Neural cell (in vitro differentiated cells): ENCODE data around the gene TMEM218. TPM values are rescaled to one million over a fixed set of nuclear protein-coding genes. Genes with fewer than 3 reads are reported as not detected.

Source experiments
- H2AFZ ChIP-seq: fragments of 200-600, 300-800 bp; sonication (generic), shearing (Covaris generic); 2 replicates; pipeline ENCODE4 v1.6.0; 2014; ENCODE audit warnings: low read depth, mild to moderate bottlenecking, antibody characterized with exemption, low read length, moderate library complexity
- H3F3A ChIP-seq: fragments of 200-600 bp; shearing (Covaris generic); 2 replicates; pipeline ENCODE4 v1.6.1; 2016; ENCODE audit warnings: mild to moderate bottlenecking, moderate library complexity, mixed read lengths, antibody characterized with exemption, low read length; ENCODE audit not compliant: insufficient read depth, poor library complexity, severe bottlenecking
- H3K27ac ChIP-seq: fragments of 200-600, 300-800 bp; sonication (generic), shearing (Covaris generic); 2 replicates; pipeline ENCODE4 v1.5.1; 2014; ENCODE audit warnings: mild to moderate bottlenecking, low read length, moderate library complexity
- H3K27me3 ChIP-seq: fragments of 300-800, 200-600 bp; sonication (generic), shearing (Covaris generic); 2 replicates; pipeline ENCODE4 v1.6.0; 2014; ENCODE audit warnings: mild to moderate bottlenecking, low read depth, low read length, moderate library complexity; ENCODE audit not compliant: insufficient read depth
- H3K36me3 ChIP-seq: fragments of 300-800, 200-600 bp; sonication (generic), shearing (Covaris generic); 2 replicates; pipeline ENCODE4 v1.5.1; 2014; ENCODE audit warnings: mild to moderate bottlenecking, antibody characterized with exemption, low read length, moderate library complexity; ENCODE audit not compliant: insufficient read depth
- H3K4me2 ChIP-seq: fragments of 300-800, 200-600 bp; sonication (generic), shearing (Covaris generic); 2 replicates; pipeline ENCODE4 v1.6.0; 2014; ENCODE audit warnings: mild to moderate bottlenecking, low read length
- H3K4me3 ChIP-seq: fragments of 300-800, 200-600 bp; sonication (generic), shearing (Covaris generic); 2 replicates; pipeline ENCODE4 v1.5.1; 2014; ENCODE audit warnings: mild to moderate bottlenecking, low read length, moderate library complexity
- H3K79me2 ChIP-seq: fragments of 200-600 bp; shearing (Covaris generic); replicated peaks from 2 replicates; pipeline ENCODE4 v1.6.0; 2014; ENCODE audit warnings: mild to moderate bottlenecking, low read length, moderate library complexity; ENCODE audit not compliant: insufficient read depth
- H3K9ac ChIP-seq: fragments of 300-800, 200-600 bp; sonication (generic), shearing (Covaris generic); 2 replicates; pipeline ENCODE4 v1.6.1; 2016; ENCODE audit warnings: mild to moderate bottlenecking, low read length, mixed read lengths
- H3K9me2 ChIP-seq: fragments of 200-600 bp; shearing (Covaris generic); 2 replicates; pipeline ENCODE4 v1.6.1; 2016; ENCODE audit warnings: mild to moderate bottlenecking, low read length, mixed read lengths; ENCODE audit not compliant: insufficient read depth
- H3K9me3 ChIP-seq: fragments of 200-600, 300-800 bp; sonication (generic), shearing (Covaris generic); 2 replicates; pipeline ENCODE4 v1.6.1; 2016; ENCODE audit warnings: mild to moderate bottlenecking, mixed run types, low read length, moderate library complexity, mixed read lengths
- H4K20me1 ChIP-seq: fragments of 200-600 bp; shearing (Covaris generic); 2 replicates; pipeline ENCODE4 v1.6.1; 2016; ENCODE audit warnings: mild to moderate bottlenecking, mixed run types; ENCODE audit not compliant: insufficient read depth
- EP300 ChIP-seq: fragments of 450-650 bp; conservative IDR thresholded peaks from 2 replicates; pipeline ENCODE4 v1.6.1; 2014; ENCODE audit warnings: antibody characterized with exemption, mild to moderate bottlenecking, moderate library complexity; ENCODE audit not compliant: poor library complexity, severe bottlenecking
- EZH2 ChIP-seq: fragments of 200-600, 300-800 bp; shearing (Covaris generic), sonication (generic); IDR thresholded peaks from 2 replicates; pipeline ENCODE4 v1.6.1; 2014; ENCODE audit warnings: antibody characterized with exemption, low read length, borderline replicate concordance, mild to moderate bottlenecking; ENCODE audit not compliant: insufficient read depth, poor library complexity, severe bottlenecking
- MXI1 ChIP-seq: fragments of 450-650 bp; conservative IDR thresholded peaks from 2 replicates; pipeline ENCODE4 v1.6.1; 2014; ENCODE audit warnings: antibody characterized with exemption, mild to moderate bottlenecking; ENCODE audit not compliant: poor library complexity, severe bottlenecking
- POLR2AphosphoS5 ChIP-seq: IDR thresholded peaks from 2 replicates; pipeline ENCODE4 v1.6.1; 2012
- RAD21 ChIP-seq: fragments of 450-650 bp; conservative IDR thresholded peaks from 2 replicates; pipeline ENCODE4 v1.6.1; 2014; ENCODE audit warnings: antibody characterized with exemption, mild to moderate bottlenecking, moderate library complexity
- SMC3 ChIP-seq: fragments of 450-650 bp; conservative IDR thresholded peaks from 2 replicates; pipeline ENCODE4 v1.6.1; 2014; ENCODE audit warnings: antibody characterized with exemption, mild to moderate bottlenecking, moderate library complexity; ENCODE audit not compliant: poor library complexity
- TAF1 ChIP-seq: IDR thresholded peaks from 2 replicates; pipeline ENCODE4 v1.6.1; 2012; ENCODE audit warnings: low read depth
- polyA plus RNA-seq: library from polyadenylated mRNA; depleted of rRNA; stranded (reverse); fragments of >200 nt; gene quantifications from 2 replicates; pipeline ENCODE4 v1.2.3, GENCODE V29; 2014
- TF ChIP-seq, protein P1 (sequence below): IDR thresholded peaks from 2 replicates; pipeline ENCODE4 v1.6.1; 2012; ENCODE audit warnings: borderline replicate concordance
- TF ChIP-seq, protein P2 (sequence below): fragments of 450-650 bp; IDR thresholded peaks from 2 replicates; pipeline ENCODE4 v1.5.1; 2014; ENCODE audit warnings: antibody characterized with exemption, mild to moderate bottlenecking, moderate library complexity; ENCODE audit not compliant: poor library complexity, severe bottlenecking

TMEM218 gene
- polyA plus RNA-seq, 1 donor from 2014 or later = 70.0 TPM

DNA sequence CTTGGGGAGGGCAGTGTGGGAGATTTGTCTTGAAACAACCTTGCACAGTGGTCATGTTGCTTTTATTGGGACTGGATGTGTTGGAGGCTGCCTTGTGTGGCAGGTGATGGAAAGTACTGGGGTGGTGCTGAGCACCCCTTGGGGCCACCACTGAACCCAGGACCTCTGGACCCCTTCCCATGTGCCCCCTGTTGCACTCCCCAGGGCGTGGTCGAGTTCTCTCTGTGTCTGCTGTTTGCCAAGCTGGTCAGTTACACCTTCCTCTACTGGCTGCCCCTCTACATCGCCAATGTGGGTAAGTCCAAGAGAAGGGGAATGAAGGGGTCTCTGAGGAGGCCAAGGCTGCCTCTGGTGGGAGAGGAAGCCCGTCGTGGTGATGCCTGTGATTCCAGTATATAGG lies 29.4 kb downstream of the TMEM218 start:
- TF ChIP-seq POLR2AphosphoS5 = no peak
- no peak for TF ChIP-seq RAD21
- TF ChIP-seq EP300 = no peak
- TF ChIP-seq EZH2 = no peak

DNA sequence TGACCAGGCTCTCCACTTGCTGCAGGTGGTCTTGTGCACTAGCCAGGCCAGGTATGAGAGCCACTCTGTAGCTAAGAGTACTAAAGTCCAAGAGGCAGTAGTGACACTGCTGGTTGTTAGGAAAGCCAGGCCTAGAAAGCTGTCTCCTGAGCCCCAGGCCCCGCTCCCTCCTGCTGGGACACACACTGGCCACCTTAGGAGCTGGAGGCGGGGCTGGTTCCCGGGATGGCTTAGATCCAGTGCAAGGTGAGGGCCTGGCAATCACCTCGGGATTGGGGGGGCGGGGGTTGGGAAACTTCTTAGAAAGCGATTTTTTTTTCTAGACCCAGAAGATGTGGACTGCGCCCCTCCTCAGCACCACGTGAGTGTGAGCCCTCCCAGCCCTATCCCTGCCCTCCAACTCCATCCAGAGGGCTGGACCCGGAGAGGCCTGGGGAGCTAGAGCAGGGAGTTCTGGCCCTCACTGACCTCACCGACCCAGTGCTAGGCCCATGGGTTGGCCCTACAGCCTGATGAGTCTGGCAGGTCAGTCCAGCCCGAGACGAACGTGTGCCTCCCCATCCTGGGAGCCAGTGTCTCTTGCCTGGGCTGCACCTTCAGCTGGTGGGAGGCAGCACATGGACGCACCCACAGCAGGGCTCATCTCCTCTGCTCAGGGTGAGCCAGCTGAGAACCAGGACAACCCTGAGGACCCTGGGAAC lies 30.2 kb downstream of the TMEM218 start:
- H3K79me2 ChIP-seq = no peaks in the 10 kb centered on the region
- no peaks in the 10 kb centered on the region for H4K20me1 ChIP-seq
- TF ChIP-seq TAF1 (no peak), RAD21 (no peak), SMC3 (no peak), POLR2AphosphoS5 (no peak), EZH2 (no peak), MXI1 (no peak), EP300 (no peak)
- TF ChIP-seq, protein P1, sequence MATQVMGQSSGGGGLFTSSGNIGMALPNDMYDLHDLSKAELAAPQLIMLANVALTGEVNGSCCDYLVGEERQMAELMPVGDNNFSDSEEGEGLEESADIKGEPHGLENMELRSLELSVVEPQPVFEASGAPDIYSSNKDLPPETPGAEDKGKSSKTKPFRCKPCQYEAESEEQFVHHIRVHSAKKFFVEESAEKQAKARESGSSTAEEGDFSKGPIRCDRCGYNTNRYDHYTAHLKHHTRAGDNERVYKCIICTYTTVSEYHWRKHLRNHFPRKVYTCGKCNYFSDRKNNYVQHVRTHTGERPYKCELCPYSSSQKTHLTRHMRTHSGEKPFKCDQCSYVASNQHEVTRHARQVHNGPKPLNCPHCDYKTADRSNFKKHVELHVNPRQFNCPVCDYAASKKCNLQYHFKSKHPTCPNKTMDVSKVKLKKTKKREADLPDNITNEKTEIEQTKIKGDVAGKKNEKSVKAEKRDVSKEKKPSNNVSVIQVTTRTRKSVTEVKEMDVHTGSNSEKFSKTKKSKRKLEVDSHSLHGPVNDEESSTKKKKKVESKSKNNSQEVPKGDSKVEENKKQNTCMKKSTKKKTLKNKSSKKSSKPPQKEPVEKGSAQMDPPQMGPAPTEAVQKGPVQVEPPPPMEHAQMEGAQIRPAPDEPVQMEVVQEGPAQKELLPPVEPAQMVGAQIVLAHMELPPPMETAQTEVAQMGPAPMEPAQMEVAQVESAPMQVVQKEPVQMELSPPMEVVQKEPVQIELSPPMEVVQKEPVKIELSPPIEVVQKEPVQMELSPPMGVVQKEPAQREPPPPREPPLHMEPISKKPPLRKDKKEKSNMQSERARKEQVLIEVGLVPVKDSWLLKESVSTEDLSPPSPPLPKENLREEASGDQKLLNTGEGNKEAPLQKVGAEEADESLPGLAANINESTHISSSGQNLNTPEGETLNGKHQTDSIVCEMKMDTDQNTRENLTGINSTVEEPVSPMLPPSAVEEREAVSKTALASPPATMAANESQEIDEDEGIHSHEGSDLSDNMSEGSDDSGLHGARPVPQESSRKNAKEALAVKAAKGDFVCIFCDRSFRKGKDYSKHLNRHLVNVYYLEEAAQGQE = no peak
- TF ChIP-seq, protein P2, sequence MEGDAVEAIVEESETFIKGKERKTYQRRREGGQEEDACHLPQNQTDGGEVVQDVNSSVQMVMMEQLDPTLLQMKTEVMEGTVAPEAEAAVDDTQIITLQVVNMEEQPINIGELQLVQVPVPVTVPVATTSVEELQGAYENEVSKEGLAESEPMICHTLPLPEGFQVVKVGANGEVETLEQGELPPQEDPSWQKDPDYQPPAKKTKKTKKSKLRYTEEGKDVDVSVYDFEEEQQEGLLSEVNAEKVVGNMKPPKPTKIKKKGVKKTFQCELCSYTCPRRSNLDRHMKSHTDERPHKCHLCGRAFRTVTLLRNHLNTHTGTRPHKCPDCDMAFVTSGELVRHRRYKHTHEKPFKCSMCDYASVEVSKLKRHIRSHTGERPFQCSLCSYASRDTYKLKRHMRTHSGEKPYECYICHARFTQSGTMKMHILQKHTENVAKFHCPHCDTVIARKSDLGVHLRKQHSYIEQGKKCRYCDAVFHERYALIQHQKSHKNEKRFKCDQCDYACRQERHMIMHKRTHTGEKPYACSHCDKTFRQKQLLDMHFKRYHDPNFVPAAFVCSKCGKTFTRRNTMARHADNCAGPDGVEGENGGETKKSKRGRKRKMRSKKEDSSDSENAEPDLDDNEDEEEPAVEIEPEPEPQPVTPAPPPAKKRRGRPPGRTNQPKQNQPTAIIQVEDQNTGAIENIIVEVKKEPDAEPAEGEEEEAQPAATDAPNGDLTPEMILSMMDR = no peak
- no peaks in the 10 kb centered on the region for H3K27me3 ChIP-seq
- H3K4me3 ChIP-seq = no peak overlapping the region
- no peaks in the 10 kb centered on the region for H3F3A ChIP-seq
- H3K9me2 ChIP-seq = no peaks in the 10 kb centered on the region
- no peak overlapping the region for H2AFZ ChIP-seq
- no peaks in the 10 kb centered on the region for H3K36me3 ChIP-seq
- no peaks in the 10 kb centered on the region for H3K9me3 ChIP-seq
- no peak overlapping the region for H3K4me2 ChIP-seq
- H3K9ac ChIP-seq = no peak overlapping the region
- no peak overlapping the region for H3K27ac ChIP-seq

More for the DNA sequence above, 29.4 kb downstream of the TMEM218 start:
- no peak overlapping the region for H3K4me2 ChIP-seq
- no peaks in the 10 kb centered on the region for H4K20me1 ChIP-seq
- no peak overlapping the region for H2AFZ ChIP-seq
- H3K36me3 ChIP-seq = no peaks in the 10 kb centered on the region
- H3K27ac ChIP-seq = no peak overlapping the region
- H3K9ac ChIP-seq = no peak overlapping the region
- no peak overlapping the region for H3K4me3 ChIP-seq
- H3K9me2 ChIP-seq = no peaks in the 10 kb centered on the region
- H3K79me2 ChIP-seq = no peaks in the 10 kb centered on the region
- no peaks in the 10 kb centered on the region for H3F3A ChIP-seq
- H3K9me3 ChIP-seq = no peaks in the 10 kb centered on the region
- H3K27me3 ChIP-seq = no peaks in the 10 kb centered on the region
